Panc1 (cell line): ENCODE results near the gene CPT1B. TPM values are rescaled to one million over a fixed set of nuclear protein-coding genes. Genes with fewer than 3 reads are reported as not detected.

ENCODE experiments used
- ATAC-seq: fragments of 200-7000 bp; cut with Tn5 transposase; 2 replicates; pipeline ENCODE4 v1.9.1; 2020; ENCODE audit warnings: mild to moderate bottlenecking, moderate library complexity
- BruUV-seq: library from RNA; stranded (reverse); fragments of 400-500 nt; replicated peaks from 2 replicates; lab custom pipeline; 2021; lab: Mats Ljungman, UMichigan
- CTCF ChIA-PET: fragments of 300-600 bp; sonication (Branson Sonifier 250); formaldehyde crosslinking; loops from one replicate; lab custom pipeline; 2022; ENCODE audit warnings: antibody characterized with exemption; lab: Charles Lee
- POLR2A ChIA-PET: fragments of 300-600 bp; sonication (Branson Sonifier 250); formaldehyde crosslinking; loops from one replicate; lab custom pipeline; 2022; ENCODE audit warnings: antibody characterized with exemption; lab: Charles Lee
- DNase-seq: peaks from one replicate; pipeline ENCODE4 v3.0.0-alpha.2; 2010; ENCODE audit warnings: low read depth, low spot score
- H3K27ac ChIP-seq: 2 replicates; pipeline ENCODE4 v1.5.1; 2011; ENCODE audit warnings: mild to moderate bottlenecking, low read length, inconsistent platforms
- H3K27me3 ChIP-seq: fragments of 200-500 bp; sonication (Bioruptor generic); 2 replicates; pipeline ENCODE4 v1.6.0; 2014; ENCODE audit warnings: low read length, inconsistent platforms; ENCODE audit not compliant: control insufficient read depth, insufficient read depth
- H3K36me3 ChIP-seq: fragments of 200-500 bp; sonication (Bioruptor generic); 2 replicates; pipeline ENCODE4 v1.5.1; 2014; ENCODE audit warnings: inconsistent platforms, mild to moderate bottlenecking, low read length, moderate library complexity; ENCODE audit not compliant: control insufficient read depth, insufficient read depth
- H3K4me1 ChIP-seq: 2 replicates; pipeline ENCODE4 v1.5.1; 2011; ENCODE audit warnings: inconsistent platforms, mild to moderate bottlenecking, low read length, moderate library complexity; ENCODE audit not compliant: control insufficient read depth, insufficient read depth
- H3K4me3 ChIP-seq, 2 experiments: 2 replicates each; pipeline ENCODE4 v1.5.1; 2011 to 2012; ENCODE audit warnings: low read depth in 2 of 2, low read length in 2 of 2, mild to moderate bottlenecking in 2 of 2, inconsistent platforms in 1 of 2, moderate library complexity in 1 of 2
- H3K9me3 ChIP-seq: fragments of 200-500 bp; sonication (Bioruptor generic); 2 replicates; pipeline ENCODE4 v1.5.1; 2014; ENCODE audit warnings: low read depth, mild to moderate bottlenecking, inconsistent platforms, low read length, moderate library complexity; ENCODE audit not compliant: control insufficient read depth, insufficient read depth
- POLR2AphosphoS5 ChIP-seq: IDR thresholded peaks from 2 replicates; pipeline ENCODE4 v1.6.1; 2012; ENCODE audit warnings: mild to moderate bottlenecking, low read depth, low read length, moderate library complexity
- SIN3A ChIP-seq: IDR thresholded peaks from 2 replicates; pipeline ENCODE4 v1.6.1; 2012; ENCODE audit warnings: low read depth, mild to moderate bottlenecking, low read length, moderate library complexity, borderline replicate concordance; ENCODE audit not compliant: insufficient read depth
- TCF7L2 ChIP-seq: IDR thresholded peaks from 2 replicates; pipeline ENCODE4 v1.6.1; 2011; ENCODE audit warnings: mild to moderate bottlenecking, low read depth, low read length, inconsistent platforms
- in situ Hi-C: cut with HindIII; loops from 2 replicates; pipeline ENCODE4 v1.10.0; 2016; ENCODE audit warnings: low sequenced_read_pairs, low pct_unique_long_range_greater_than_20kb
- intact Hi-C: fragments of 100-400 bp; cut with micrococcal nuclease; formaldehyde crosslinking; loops from one replicate; pipeline ENCODE4 v1.10.0; 2022; ENCODE audit not compliant: unreplicated experiment
- total RNA-seq: library from RNA; stranded (reverse); gene quantifications from one replicate; pipeline ENCODE4 v1.2.1, GENCODE V29; 2021; ENCODE audit not compliant: unreplicated experiment
- TF ChIP-seq, protein P1 (sequence below): fragments of 450-650 bp; IDR thresholded peaks from 2 replicates; pipeline ENCODE4 v1.5.1; 2017; ENCODE audit warnings: mild to moderate bottlenecking
- TF ChIP-seq, protein P2 (sequence below), 2 experiments: IDR thresholded peaks; 2 replicates each; pipeline ENCODE4 v1.6.1; 2011 to 2012; ENCODE audit warnings: low read depth in 2 of 2, control low read depth in 1 of 2, low read length in 1 of 2, mild to moderate bottlenecking in 1 of 2, moderate library complexity in 1 of 2; ENCODE audit not compliant: insufficient read depth in 1 of 2

CPT1B gene
- total RNA-seq, 1 experiment from 2014 or later, result 18.4 TPM

DNA sequence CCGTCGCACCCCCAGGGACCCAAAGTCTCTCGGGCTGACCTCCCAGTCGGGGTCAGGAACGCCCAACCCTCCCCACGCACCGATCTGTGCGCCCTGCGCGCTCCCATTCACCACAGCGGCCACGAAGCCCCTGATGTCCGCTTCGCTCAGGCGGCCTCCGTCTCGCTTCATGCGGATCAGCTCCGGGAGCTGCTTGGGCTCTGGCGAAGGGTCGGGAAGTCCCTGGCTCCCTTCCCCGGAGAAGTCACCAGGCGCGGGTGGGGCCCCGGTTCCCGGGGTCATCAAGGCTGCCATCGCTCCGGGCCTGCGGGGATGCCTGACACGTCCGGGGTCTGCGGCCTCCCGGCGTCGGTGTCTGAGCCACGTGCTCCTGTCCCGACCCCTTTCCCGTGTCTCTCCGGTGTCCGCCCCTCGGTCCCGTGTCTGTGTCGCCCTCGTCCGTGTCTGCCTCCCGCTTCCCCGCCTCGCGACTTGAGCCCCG lies 48.8 kb downstream of the CPT1B start:
- POLR2A ChIA-PET, result interaction anchor here (0.5 kb wide), 1 partner anchor 98 kb away, joined by 4 read pairs; no protein-coding TSS in a partner anchor
- BruUV-seq, result no TSS peak
- intact Hi-C loops, result no loop called here

DNA sequence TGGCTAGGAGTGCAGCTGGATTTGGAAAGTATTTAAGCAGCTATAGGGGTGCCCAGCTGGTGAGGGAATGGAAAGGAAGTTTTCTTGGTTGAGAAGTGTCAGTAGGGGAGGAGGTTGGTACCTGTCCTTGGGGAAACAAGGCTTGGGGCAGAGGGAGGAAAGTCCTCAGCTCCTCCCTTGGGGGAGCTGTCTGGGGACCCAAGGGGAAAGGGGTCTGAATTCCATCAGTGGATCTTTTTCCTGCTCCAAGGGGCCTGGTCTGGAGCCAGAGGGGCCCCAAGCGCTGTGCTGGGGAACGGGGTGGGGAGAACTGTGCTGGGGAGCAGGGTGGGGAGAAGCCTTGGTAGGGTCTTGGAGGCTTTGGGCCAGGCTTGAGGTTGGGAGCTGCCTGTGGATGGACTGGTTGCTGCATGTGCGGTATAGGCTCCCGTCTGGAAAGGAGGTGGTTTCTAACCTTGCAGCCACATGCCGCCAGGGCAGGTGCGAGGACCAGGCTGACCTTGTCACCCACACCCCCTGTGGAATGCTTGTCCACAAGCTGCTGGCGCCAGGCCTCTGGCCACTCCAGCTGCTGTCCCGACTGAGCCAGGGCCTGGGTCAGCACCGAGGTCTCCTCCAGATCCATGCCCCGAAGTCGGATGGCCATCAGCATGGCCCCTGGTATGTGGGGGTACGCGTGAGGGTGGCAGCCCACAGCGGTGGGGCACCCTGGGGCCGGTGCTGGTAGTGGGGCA lies 49.4 kb downstream of the CPT1B start:
- no peaks in the 10 kb centered on the region for H3K27me3 ChIP-seq
- no peaks in the 10 kb centered on the region; the same call in 1 of the 2 replicates for H3K36me3 ChIP-seq
- peaks cover 7% of the 10 kb centered on the region for H3K4me1 ChIP-seq
- no peak for DNase-seq
- TF ChIP-seq, protein P1, sequence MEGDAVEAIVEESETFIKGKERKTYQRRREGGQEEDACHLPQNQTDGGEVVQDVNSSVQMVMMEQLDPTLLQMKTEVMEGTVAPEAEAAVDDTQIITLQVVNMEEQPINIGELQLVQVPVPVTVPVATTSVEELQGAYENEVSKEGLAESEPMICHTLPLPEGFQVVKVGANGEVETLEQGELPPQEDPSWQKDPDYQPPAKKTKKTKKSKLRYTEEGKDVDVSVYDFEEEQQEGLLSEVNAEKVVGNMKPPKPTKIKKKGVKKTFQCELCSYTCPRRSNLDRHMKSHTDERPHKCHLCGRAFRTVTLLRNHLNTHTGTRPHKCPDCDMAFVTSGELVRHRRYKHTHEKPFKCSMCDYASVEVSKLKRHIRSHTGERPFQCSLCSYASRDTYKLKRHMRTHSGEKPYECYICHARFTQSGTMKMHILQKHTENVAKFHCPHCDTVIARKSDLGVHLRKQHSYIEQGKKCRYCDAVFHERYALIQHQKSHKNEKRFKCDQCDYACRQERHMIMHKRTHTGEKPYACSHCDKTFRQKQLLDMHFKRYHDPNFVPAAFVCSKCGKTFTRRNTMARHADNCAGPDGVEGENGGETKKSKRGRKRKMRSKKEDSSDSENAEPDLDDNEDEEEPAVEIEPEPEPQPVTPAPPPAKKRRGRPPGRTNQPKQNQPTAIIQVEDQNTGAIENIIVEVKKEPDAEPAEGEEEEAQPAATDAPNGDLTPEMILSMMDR, result no peak
- TF ChIP-seq, protein P2, sequence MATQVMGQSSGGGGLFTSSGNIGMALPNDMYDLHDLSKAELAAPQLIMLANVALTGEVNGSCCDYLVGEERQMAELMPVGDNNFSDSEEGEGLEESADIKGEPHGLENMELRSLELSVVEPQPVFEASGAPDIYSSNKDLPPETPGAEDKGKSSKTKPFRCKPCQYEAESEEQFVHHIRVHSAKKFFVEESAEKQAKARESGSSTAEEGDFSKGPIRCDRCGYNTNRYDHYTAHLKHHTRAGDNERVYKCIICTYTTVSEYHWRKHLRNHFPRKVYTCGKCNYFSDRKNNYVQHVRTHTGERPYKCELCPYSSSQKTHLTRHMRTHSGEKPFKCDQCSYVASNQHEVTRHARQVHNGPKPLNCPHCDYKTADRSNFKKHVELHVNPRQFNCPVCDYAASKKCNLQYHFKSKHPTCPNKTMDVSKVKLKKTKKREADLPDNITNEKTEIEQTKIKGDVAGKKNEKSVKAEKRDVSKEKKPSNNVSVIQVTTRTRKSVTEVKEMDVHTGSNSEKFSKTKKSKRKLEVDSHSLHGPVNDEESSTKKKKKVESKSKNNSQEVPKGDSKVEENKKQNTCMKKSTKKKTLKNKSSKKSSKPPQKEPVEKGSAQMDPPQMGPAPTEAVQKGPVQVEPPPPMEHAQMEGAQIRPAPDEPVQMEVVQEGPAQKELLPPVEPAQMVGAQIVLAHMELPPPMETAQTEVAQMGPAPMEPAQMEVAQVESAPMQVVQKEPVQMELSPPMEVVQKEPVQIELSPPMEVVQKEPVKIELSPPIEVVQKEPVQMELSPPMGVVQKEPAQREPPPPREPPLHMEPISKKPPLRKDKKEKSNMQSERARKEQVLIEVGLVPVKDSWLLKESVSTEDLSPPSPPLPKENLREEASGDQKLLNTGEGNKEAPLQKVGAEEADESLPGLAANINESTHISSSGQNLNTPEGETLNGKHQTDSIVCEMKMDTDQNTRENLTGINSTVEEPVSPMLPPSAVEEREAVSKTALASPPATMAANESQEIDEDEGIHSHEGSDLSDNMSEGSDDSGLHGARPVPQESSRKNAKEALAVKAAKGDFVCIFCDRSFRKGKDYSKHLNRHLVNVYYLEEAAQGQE (IDR thresholded peaks at IDR 0.05; ENCODE audit: insufficient read depth in 1 of 2, low read depth in 2 of 2, low read length in 1 of 2), result 0 out of 4 replicates have a peak, but pooled peaks of 1 of the 2 experiments have one; percentile 10
- TF ChIP-seq TCF7L2 (no peak), POLR2AphosphoS5 (no peak; the same call in 1 of the 2 replicates), SIN3A (no peak)
- ATAC-seq, result no peak
- BruUV-seq, result no TSS peak
- in situ Hi-C loops (no loop called here), intact Hi-C loops (no loop called here)
- ChIA-PET POLR2A (interaction anchor here (0.5 kb wide), 1 partner anchor 98 kb away, joined by 4 read pairs; no protein-coding TSS in a partner anchor), CTCF (interaction anchor here (0.6 kb wide), 1 partner anchor 92 kb away, joined by 4 read pairs; no protein-coding TSS in a partner anchor)
- H3K4me3 ChIP-seq, result peak overlapping the region; percentile 56 to 79
- H3K9me3 ChIP-seq, result no peaks in the 10 kb centered on the region
- H3K27ac ChIP-seq, result peak overlapping the region; percentile 78

More for the DNA sequence above, 48.8 kb downstream of the CPT1B start:
- ATAC-seq, result no peak
- peaks cover 7% of the 10 kb centered on the region for H3K4me1 ChIP-seq
- no peaks in the 10 kb centered on the region for H3K27me3 ChIP-seq
- TF ChIP-seq TCF7L2 (no peak), POLR2AphosphoS5 (no peak), SIN3A (no peak)
- TF ChIP-seq, protein P2 (IDR thresholded peaks at IDR 0.05; ENCODE audit: insufficient read depth in 1 of 2, low read depth in 2 of 2, low read length in 1 of 2), result no peak
- TF ChIP-seq, protein P1, result no peak
- H3K27ac ChIP-seq, result peak overlapping the region; percentile 78
- no peak for DNase-seq
- CTCF ChIA-PET, result no interaction called here
- no peaks in the 10 kb centered on the region for H3K9me3 ChIP-seq
- in situ Hi-C loops, result no loop called here
- peak overlapping the region; percentile 56 to 79 for H3K4me3 ChIP-seq
- no peaks in the 10 kb centered on the region; the same call in 1 of the 2 replicates for H3K36me3 ChIP-seq
